Panc1 (cell line): ENCODE data around the gene SAP30BP. TPM values are rescaled to one million over a fixed set of nuclear protein-coding genes. Genes with fewer than 3 reads are reported as not detected.
A peak's percentile ranks its signal among the peaks of the same experiment; 100 is the strongest.

ENCODE experiments used
- ATAC-seq: fragments of 200-7000 bp; cut with Tn5 transposase; 2 replicates; pipeline ENCODE4 v1.9.1; 2020; ENCODE audit warnings: mild to moderate bottlenecking, moderate library complexity
- BruUV-seq: library from RNA; stranded (reverse); fragments of 400-500 nt; replicated peaks from 2 replicates; lab custom pipeline; 2021; lab: Mats Ljungman, UMichigan
- CTCF ChIA-PET: fragments of 300-600 bp; sonication (Branson Sonifier 250); formaldehyde crosslinking; loops from one replicate; lab custom pipeline; 2022; ENCODE audit warnings: antibody characterized with exemption; lab: Charles Lee
- POLR2A ChIA-PET: fragments of 300-600 bp; sonication (Branson Sonifier 250); formaldehyde crosslinking; loops from one replicate; lab custom pipeline; 2022; ENCODE audit warnings: antibody characterized with exemption; lab: Charles Lee
- DNase-seq: peaks from one replicate; pipeline ENCODE4 v3.0.0-alpha.2; 2010; ENCODE audit warnings: low read depth, low spot score
- H3K27ac ChIP-seq: 2 replicates; pipeline ENCODE4 v1.5.1; 2011; ENCODE audit warnings: mild to moderate bottlenecking, low read length, inconsistent platforms
- H3K27me3 ChIP-seq: fragments of 200-500 bp; sonication (Bioruptor generic); 2 replicates; pipeline ENCODE4 v1.6.0; 2014; ENCODE audit warnings: low read length, inconsistent platforms; ENCODE audit not compliant: control insufficient read depth, insufficient read depth
- H3K36me3 ChIP-seq: fragments of 200-500 bp; sonication (Bioruptor generic); 2 replicates; pipeline ENCODE4 v1.5.1; 2014; ENCODE audit warnings: inconsistent platforms, mild to moderate bottlenecking, low read length, moderate library complexity; ENCODE audit not compliant: control insufficient read depth, insufficient read depth
- H3K4me1 ChIP-seq: 2 replicates; pipeline ENCODE4 v1.5.1; 2011; ENCODE audit warnings: inconsistent platforms, mild to moderate bottlenecking, low read length, moderate library complexity; ENCODE audit not compliant: control insufficient read depth, insufficient read depth
- H3K4me3 ChIP-seq, 2 experiments: 2 replicates each; pipeline ENCODE4 v1.5.1; 2011 to 2012; ENCODE audit warnings: low read depth in 2 of 2, low read length in 2 of 2, mild to moderate bottlenecking in 2 of 2, inconsistent platforms in 1 of 2, moderate library complexity in 1 of 2
- H3K9me3 ChIP-seq: fragments of 200-500 bp; sonication (Bioruptor generic); 2 replicates; pipeline ENCODE4 v1.5.1; 2014; ENCODE audit warnings: low read depth, mild to moderate bottlenecking, inconsistent platforms, low read length, moderate library complexity; ENCODE audit not compliant: control insufficient read depth, insufficient read depth
- CTCF ChIP-seq: fragments of 450-650 bp; IDR thresholded peaks from 2 replicates; pipeline ENCODE4 v1.5.1; 2017; ENCODE audit warnings: mild to moderate bottlenecking
- POLR2AphosphoS5 ChIP-seq: IDR thresholded peaks from 2 replicates; pipeline ENCODE4 v1.6.1; 2012; ENCODE audit warnings: mild to moderate bottlenecking, low read depth, low read length, moderate library complexity
- REST ChIP-seq, 2 experiments: IDR thresholded peaks; 2 replicates each; pipeline ENCODE4 v1.6.1; 2011 to 2012; ENCODE audit warnings: low read depth in 2 of 2, control low read depth in 1 of 2, low read length in 1 of 2, mild to moderate bottlenecking in 1 of 2, moderate library complexity in 1 of 2; ENCODE audit not compliant: insufficient read depth in 1 of 2
- SIN3A ChIP-seq: IDR thresholded peaks from 2 replicates; pipeline ENCODE4 v1.6.1; 2012; ENCODE audit warnings: low read depth, mild to moderate bottlenecking, low read length, moderate library complexity, borderline replicate concordance; ENCODE audit not compliant: insufficient read depth
- TCF7L2 ChIP-seq: IDR thresholded peaks from 2 replicates; pipeline ENCODE4 v1.6.1; 2011; ENCODE audit warnings: mild to moderate bottlenecking, low read depth, low read length, inconsistent platforms
- in situ Hi-C: cut with HindIII; loops from 2 replicates; pipeline ENCODE4 v1.10.0; 2016; ENCODE audit warnings: low sequenced_read_pairs, low pct_unique_long_range_greater_than_20kb
- intact Hi-C: fragments of 100-400 bp; cut with micrococcal nuclease; formaldehyde crosslinking; loops from one replicate; pipeline ENCODE4 v1.10.0; 2022; ENCODE audit not compliant: unreplicated experiment
- total RNA-seq: library from RNA; stranded (reverse); gene quantifications from one replicate; pipeline ENCODE4 v1.2.1, GENCODE V29; 2021; ENCODE audit not compliant: unreplicated experiment

Gene SAP30BP
- total RNA-seq, 1 experiment from 2014 or later: 138 TPM

- Histone ChIP-seq H3K4me1 (peaks cover 33% of the 10 kb centered on the region), H3K27me3 (no peaks in the 10 kb centered on the region), H3K36me3 (peaks cover 12% of the 10 kb centered on the region), H3K9me3 (no peaks in the 10 kb centered on the region), H3K27ac (peak overlapping the region; percentile 78; the same call in 1 of the 2 replicates), H3K4me3 (no peak overlapping the region)
- in situ Hi-C loops: no loop called here
- TF ChIP-seq REST (IDR thresholded peaks at IDR 0.05; ENCODE audit: insufficient read depth in 1 of 2, low read depth in 2 of 2, low read length in 1 of 2) (no peak), CTCF (no peak), POLR2AphosphoS5 (no peak), SIN3A (no peak), TCF7L2 (no peak)
- ATAC-seq (no peak), DNase-seq (no peak)
- CTCF ChIA-PET: interaction anchor here (0.5 to 1.3 kb wide), 4 partner anchors 42 to 251 kb away, joined by 3 to 9 read pairs (median 8); partner anchors contain the start of gene GALK1
- POLR2A ChIA-PET: no interaction called here
- intact Hi-C loops: no loop called here
- BruUV-seq: no TSS peak
These were observed 38.1 kb downstream of the SAP30BP start for GRCh38 chr17:75704963-75705875.

- TF ChIP-seq TCF7L2 (no peak), CTCF (no peak), POLR2AphosphoS5 (no peak), REST (IDR thresholded peaks at IDR 0.05; ENCODE audit: insufficient read depth in 1 of 2, low read depth in 2 of 2, low read length in 1 of 2) (no peak), SIN3A (no peak)
- Histone ChIP-seq H3K27ac (peak overlapping the region; percentile 78), H3K4me3 (no peak overlapping the region), H3K4me1 (peaks cover 24% of the 10 kb centered on the region), H3K27me3 (no peaks in the 10 kb centered on the region), H3K9me3 (no peaks in the 10 kb centered on the region), H3K36me3 (peaks cover 9% of the 10 kb centered on the region)
- DNase-seq (no peak), ATAC-seq (no peak)
- in situ Hi-C loops (no loop called here), intact Hi-C loops (no loop called here)
- TSS peak; percentile 25 for BruUV-seq
- CTCF ChIA-PET: interaction anchor here (0.6 to 1.6 kb wide), 4 partner anchors 15 to 73 kb away, joined by 3 to 9 read pairs (median 7); partner anchors contain the start of genes ITGB4 and SMIM5
- POLR2A ChIA-PET: interaction anchor here (0.7 kb wide), 1 partner anchor 25 kb away, joined by 3 read pairs; no protein-coding TSS in a partner anchor
These were observed 39.0 kb downstream of the SAP30BP start for GRCh38 chr17:75706042-75706728.
